Spleen (tissue), 11 donors: ENCODE measurements around the gene EPHB4. TPM values are rescaled to one million over a fixed set of nuclear protein-coding genes. Genes with fewer than 3 reads are reported as not detected.

ENCODE experiments used
- DNase-seq: peaks from one replicate; pipeline ENCODE4 v3.0.0-alpha.2; 2020
- H3K27ac ChIP-seq, 8 donors: fragments of 200-600 bp; sonication (generic) in 7 of 8; 1 replicate in 4 of 8; 2 replicates in 4 of 8; pipeline versions ENCODE4 v1.5.0 to v1.8.0; 2016 to 2021; ENCODE audit warnings: inconsistent platforms in 4 of 8, mild to moderate bottlenecking in 4 of 8, moderate library complexity in 1 of 8
- H3K27me3 ChIP-seq, 7 donors: fragments of 200-600 bp; sonication (generic) in 6 of 7; replicated peaks in 1 of 7; 1 replicate in 4 of 7; 2 replicates in 3 of 7; pipeline versions ENCODE4 v1.5.0 to v1.8.0; 2016 to 2021; ENCODE audit warnings: inconsistent platforms in 3 of 7, mild to moderate bottlenecking in 1 of 7
- H3K36me3 ChIP-seq, 6 donors: fragments of 200-600 bp; sonication (generic) in 5 of 6; 1 replicate in 4 of 6; 2 replicates in 2 of 6; pipeline versions ENCODE4 v1.5.0 to v1.8.0; 2016 to 2021; ENCODE audit warnings: inconsistent platforms in 2 of 6
- H3K4me1 ChIP-seq, 6 donors: fragments of 200-600 bp; sonication (generic) in 5 of 6; 1 replicate in 3 of 6; 2 replicates in 3 of 6; pipeline versions ENCODE4 v1.5.0 to v1.8.0; 2016 to 2021; ENCODE audit warnings: inconsistent platforms in 3 of 6
- H3K4me3 ChIP-seq, 8 donors: fragments of 200-600 bp; sonication (generic) in 7 of 8; 1 replicate in 4 of 8; 2 replicates in 4 of 8; pipeline versions ENCODE4 v1.5.0 to v1.8.0; 2016 to 2021; ENCODE audit warnings: inconsistent platforms in 4 of 8, mild to moderate bottlenecking in 4 of 8, moderate library complexity in 2 of 8
- H3K9me3 ChIP-seq, 8 donors: fragments of 200-600 bp; sonication (generic) in 7 of 8; 1 replicate in 4 of 8; 2 replicates in 4 of 8; pipeline versions ENCODE4 v1.5.0 to v1.8.0; 2016 to 2021; ENCODE audit warnings: inconsistent platforms in 4 of 8
- POLR2A ChIP-seq, 3 donors: fragments of 450-650 bp; IDR thresholded peaks; one replicate each; pipeline ENCODE4 v1.5.1; 2017; ENCODE audit warnings: antibody characterized with exemption in 3 of 3, mild to moderate bottlenecking in 1 of 3
- POLR2AphosphoS5 ChIP-seq, 3 donors: sonication (generic); formaldehyde crosslinking; IDR thresholded peaks; one replicate each; pipeline ENCODE4 v1.5.1; 2017; ENCODE audit warnings: antibody characterized with exemption in 3 of 3
- WGBS, 5 donors: extraction: QIAGEN DNeasy Blood & Tissue Kit in 3 of 5; methylation state at CpG; one replicate each; pipeline versions ENCODE4 v1.1.5 to v1.1.7; 2013 to 2018; 5-methylcytosine and 5-hydroxymethylcytosine counted together
- intact Hi-C: fragments of 100-400 bp; cut with DNase I; formaldehyde crosslinking; loops from one replicate; pipeline ENCODE4 v1.15.0; 2023; ENCODE audit warnings: low total_unique reads
- polyA plus RNA-seq, 3 donors: library from polyadenylated mRNA; stranded (reverse); fragments of 200-250 nt; gene quantifications; one replicate each; pipeline ENCODE4 v1.2.1, GENCODE V29; 2013
- total RNA-seq, 7 donors: library from RNA; depleted of rRNA in 3 of 7; stranded (reverse); fragments of >200 nt in 3 of 7; fragmentation: NEBNext Ultra II Directional in 4 of 7; extraction: Animal tissue kit (Norgen Biotek cat#: 25700) in 4 of 7; gene quantifications; one replicate each; pipeline versions ENCODE4 v1.1.0 to v1.2.1, GENCODE V29; 2016 to 2021
- TF ChIP-seq, protein P1 (sequence below), 11 experiments: fragments of 200-600 bp in 7 of 11; fragments of 450-650 bp in 4 of 11; sonication (generic) in 4 of 11; IDR thresholded peaks in 8 of 11; conservative IDR thresholded peaks in 3 of 11; 1 replicate in 7 of 11; 2 replicates in 4 of 11; pipeline versions ENCODE4 v1.4.0 to v1.8.0; 2016 to 2021; ENCODE audit warnings: antibody characterized with exemption in 11 of 11, inconsistent platforms in 4 of 11, mild to moderate bottlenecking in 1 of 11
- donor health status: healthy with polysubstance abuse.
- donor health status: DM: no; HTN: no; CAD: no; lungs with moderate emphysema.
- donor health status: DM: no; HTN: no; CAD: no.
- donor health status: Bipolar disorder and iron deficiency.
- donor health status: healthy.
- donor health status: DM: no; HTN: no; CAD: no.
- donor health status: DM: yes; HTN: yes; CAD: no.

The EPHB4 gene
- total and polyA plus RNA-seq, 10 donors, result 14.8 to 157 (median 101) TPM

DNA sequence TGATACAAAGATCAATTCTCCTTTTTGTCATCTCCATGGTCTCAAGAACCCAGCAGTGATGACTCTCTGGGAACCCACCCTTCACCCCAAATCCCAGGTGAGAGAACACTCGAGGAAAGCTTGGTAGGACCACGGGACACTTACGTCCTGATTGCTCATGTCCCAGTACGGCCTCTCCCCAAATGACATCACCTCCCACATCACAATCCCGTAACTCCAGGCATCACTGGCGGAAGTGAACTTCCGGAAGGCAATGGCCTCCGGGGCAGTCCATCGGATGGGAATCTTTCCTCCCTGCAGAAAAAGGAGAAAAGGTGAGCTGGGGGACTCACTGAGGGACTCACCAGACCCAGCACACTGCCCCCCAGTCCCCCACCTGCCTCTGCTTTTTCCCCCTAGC lies 21.0 kb downstream of the EPHB4 start:
- Histone ChIP-seq H3K9me3 (no peaks in the 10 kb centered on the region), H3K4me3 (no peak overlapping the region), H3K27ac (peak overlapping the region in 2 of 8 donors; percentile 31 to 40), H3K4me1 (peaks cover 18 to 71% (median 41%) of the 10 kb centered on the region in 6 donors), H3K36me3 (peaks cover 0 to 76% (median 29%) of the 10 kb centered on the region in 6 donors), H3K27me3 (no peaks in the 10 kb centered on the region)
- TF ChIP-seq, protein P1, sequence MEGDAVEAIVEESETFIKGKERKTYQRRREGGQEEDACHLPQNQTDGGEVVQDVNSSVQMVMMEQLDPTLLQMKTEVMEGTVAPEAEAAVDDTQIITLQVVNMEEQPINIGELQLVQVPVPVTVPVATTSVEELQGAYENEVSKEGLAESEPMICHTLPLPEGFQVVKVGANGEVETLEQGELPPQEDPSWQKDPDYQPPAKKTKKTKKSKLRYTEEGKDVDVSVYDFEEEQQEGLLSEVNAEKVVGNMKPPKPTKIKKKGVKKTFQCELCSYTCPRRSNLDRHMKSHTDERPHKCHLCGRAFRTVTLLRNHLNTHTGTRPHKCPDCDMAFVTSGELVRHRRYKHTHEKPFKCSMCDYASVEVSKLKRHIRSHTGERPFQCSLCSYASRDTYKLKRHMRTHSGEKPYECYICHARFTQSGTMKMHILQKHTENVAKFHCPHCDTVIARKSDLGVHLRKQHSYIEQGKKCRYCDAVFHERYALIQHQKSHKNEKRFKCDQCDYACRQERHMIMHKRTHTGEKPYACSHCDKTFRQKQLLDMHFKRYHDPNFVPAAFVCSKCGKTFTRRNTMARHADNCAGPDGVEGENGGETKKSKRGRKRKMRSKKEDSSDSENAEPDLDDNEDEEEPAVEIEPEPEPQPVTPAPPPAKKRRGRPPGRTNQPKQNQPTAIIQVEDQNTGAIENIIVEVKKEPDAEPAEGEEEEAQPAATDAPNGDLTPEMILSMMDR (IDR thresholded peaks at IDR 0.05 in 8 of 11, conservative IDR thresholded peaks at IDR 0.05 in 3 of 11), result no peak
- peak in 1 of 3 donors; percentile 45 for TF ChIP-seq POLR2AphosphoS5 (IDR thresholded peaks at IDR 0.05)
- no peak for TF ChIP-seq POLR2A (IDR thresholded peaks at IDR 0.05)
- DNase-seq, result no peak
- WGBS, 5 donors, result 74 to 89% (median 85%) methylated on average over 9 of the region's 9 CpGs
- intact Hi-C loops, result no loop called here

DNA sequence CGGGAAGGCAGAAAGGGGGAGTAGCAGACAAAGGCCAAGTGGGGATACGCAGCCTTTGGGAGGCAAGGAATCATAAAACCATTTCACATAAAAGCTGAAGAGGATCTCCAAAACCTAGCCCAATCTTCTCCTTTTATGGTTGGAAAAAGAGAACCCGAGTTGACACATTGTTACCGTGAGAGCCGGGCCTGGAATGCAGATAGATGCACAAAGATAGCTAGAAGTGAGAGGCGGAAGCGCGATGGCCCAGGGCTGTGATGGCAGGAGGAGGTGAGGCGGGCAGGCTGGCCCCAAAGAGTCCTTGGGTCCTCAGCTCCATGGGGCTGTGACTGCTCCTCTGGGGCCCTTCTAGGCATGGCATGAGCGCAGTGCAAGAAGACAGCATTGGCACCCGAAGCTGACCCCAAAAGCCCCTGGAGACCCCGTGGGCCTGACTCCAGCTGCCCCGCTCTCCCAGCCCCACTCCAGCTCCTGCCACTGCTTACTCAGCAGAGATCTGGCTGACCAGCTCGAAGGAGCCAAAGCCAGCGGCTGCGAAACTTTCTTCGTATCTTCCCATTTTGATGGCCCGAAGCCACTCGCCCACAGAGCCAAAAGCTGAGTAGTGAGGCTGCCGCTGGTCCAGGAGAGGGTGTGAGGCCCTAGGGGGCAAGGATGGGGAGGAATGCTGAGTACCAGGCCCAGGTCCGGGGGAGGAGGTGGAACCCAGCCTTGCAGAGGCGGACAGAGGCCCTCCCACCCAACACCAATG lies 22.5 kb downstream of the EPHB4 start:
- Histone ChIP-seq H3K27ac (peak overlapping the region in 2 of 8 donors; percentile 40 to 70), H3K9me3 (no peaks in the 10 kb centered on the region), H3K4me1 (peaks cover 18 to 84% (median 47%) of the 10 kb centered on the region in 6 donors), H3K27me3 (peaks cover 0 to 5% (median 0%) of the 10 kb centered on the region in 7 donors), H3K36me3 (peaks cover 0 to 61% (median 24%) of the 10 kb centered on the region in 6 donors), H3K4me3 (no peak overlapping the region)
- intact Hi-C loops, result no loop called here
- WGBS, 5 donors, result 92 to 97% (median 92%) methylated on average over 19 to 22 of the region's 22 CpGs
- no peak for DNase-seq
- TF ChIP-seq POLR2A (IDR thresholded peaks at IDR 0.05) (no peak), POLR2AphosphoS5 (IDR thresholded peaks at IDR 0.05) (peak in 2 of 3 donors; percentile 17 to 36)
- TF ChIP-seq, protein P1 (IDR thresholded peaks at IDR 0.05 in 8 of 11, conservative IDR thresholded peaks at IDR 0.05 in 3 of 11), result no peak

DNA sequence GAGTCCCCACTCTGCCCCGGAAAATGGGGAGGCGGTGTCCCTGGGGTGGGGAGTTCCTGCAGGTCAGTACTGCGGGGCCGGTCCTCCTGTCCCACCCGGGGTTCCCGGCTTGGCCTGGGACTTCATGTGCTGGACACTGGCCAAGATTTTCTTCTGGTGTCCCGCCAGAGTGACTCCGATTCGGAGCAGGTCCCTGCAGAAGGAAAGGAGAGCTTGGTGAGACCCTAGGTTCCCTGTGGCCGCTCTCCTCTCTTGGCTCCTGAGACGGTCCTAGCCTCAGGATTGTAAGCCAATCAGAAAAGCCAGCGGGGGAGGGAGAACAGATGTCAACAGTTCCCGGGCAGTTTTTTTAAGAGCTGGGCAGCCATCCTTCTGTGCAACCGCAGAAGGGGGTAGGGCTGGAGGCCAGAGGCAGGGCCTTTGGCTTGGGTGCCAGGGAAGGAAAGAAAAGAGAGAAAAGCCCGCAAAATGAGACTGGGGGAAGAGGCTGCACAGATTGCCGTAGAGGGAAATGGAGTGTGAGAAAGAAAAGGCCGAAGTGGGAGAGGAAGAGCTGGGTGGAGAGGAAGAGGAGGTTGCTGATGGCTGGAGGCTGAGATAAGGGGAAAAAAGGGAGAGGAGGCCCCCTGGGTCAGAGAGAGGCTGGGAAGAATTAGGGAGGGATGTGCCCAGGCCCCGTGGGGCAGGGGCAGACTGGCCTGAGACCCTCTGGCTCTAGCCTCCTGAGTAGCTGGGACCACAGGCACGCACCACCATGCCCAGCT lies 23.7 kb downstream of the EPHB4 start:
- WGBS, 5 donors, result 8 to 22% (median 16%) methylated on average over 9 to 19 of the region's 19 CpGs
- peak; percentile 85 for DNase-seq
- intact Hi-C loops, result no loop called here
- Histone ChIP-seq H3K27me3 (peaks cover 0 to 8% (median 0%) of the 10 kb centered on the region in 7 donors), H3K4me3 (peak overlapping the region in 4 of 8 donors; percentile 15 to 60 (median 28)), H3K9me3 (no peaks in the 10 kb centered on the region), H3K27ac (peak overlapping the region; percentile 6 to 82 (median 60)), H3K4me1 (peaks cover 18 to 85% (median 50%) of the 10 kb centered on the region in 6 donors), H3K36me3 (peaks cover 0 to 49% (median 24%) of the 10 kb centered on the region in 6 donors)
- peak; percentile 40 to 55 (median 51) for TF ChIP-seq POLR2AphosphoS5 (IDR thresholded peaks at IDR 0.05)
- TF ChIP-seq, protein P1 (IDR thresholded peaks at IDR 0.05 in 8 of 11, conservative IDR thresholded peaks at IDR 0.05 in 3 of 11), result no peak
